HepG2 (cell line): ENCODE results near the gene POLR1C. TPM values are rescaled to one million over a fixed set of nuclear protein-coding genes. Genes with fewer than 3 reads are reported as not detected.

Source experiments
- ATF7 ChIP-seq, 2 experiments: fragments of 450-650 bp in 1 of 2; sonication (generic) in 1 of 2; formaldehyde crosslinking in 1 of 2; IDR thresholded peaks; 2 replicates each; pipeline versions ENCODE4 v1.4.0 to v1.6.1; 2016 to 2020; ENCODE audit warnings: antibody characterized with exemption in 1 of 2, mild to moderate bottlenecking in 1 of 2, missing genetic modification reagents in 1 of 2
- BORCS8-MEF2B ChIP-seq: sonication (generic); formaldehyde crosslinking; IDR thresholded peaks from 2 replicates; pipeline ENCODE4 v1.8.0; 2022; ENCODE audit warnings: mild to moderate bottlenecking, missing genetic modification reagents
- FOXA3 ChIP-seq: IDR thresholded peaks from 2 replicates; pipeline ENCODE4 v1.6.1; 2016; ENCODE audit warnings: missing genetic modification reagents, missing compliant biosample characterization
- KDM5A ChIP-seq: fragments of 200-600 bp; sonication (generic); IDR thresholded peaks from 2 replicates; pipeline ENCODE4 v1.7.0; 2018; ENCODE audit warnings: antibody characterized with exemption, mild to moderate bottlenecking, low read length, borderline replicate concordance
- NCOA2 ChIP-seq: sonication (generic); formaldehyde crosslinking; IDR thresholded peaks from 2 replicates; pipeline ENCODE4 v1.8.0; 2022; ENCODE audit warnings: inconsistent platforms
- NFKB2 ChIP-seq: sonication (generic); formaldehyde crosslinking; IDR thresholded peaks from 2 replicates; pipeline ENCODE4 v1.4.0; 2020; ENCODE audit warnings: missing genetic modification reagents, borderline replicate concordance
- PRMT3 ChIP-seq: sonication (generic); formaldehyde crosslinking; IDR thresholded peaks from 2 replicates; pipeline ENCODE4 v1.8.1; 2022; ENCODE audit warnings: low read depth, mild to moderate bottlenecking, moderate library complexity, missing genetic modification reagents, borderline replicate concordance
- RCOR2 ChIP-seq: IDR thresholded peaks from 2 replicates; pipeline ENCODE4 v1.6.1; 2016; ENCODE audit warnings: missing biosample characterization, missing genetic modification reagents
- SIN3B ChIP-seq: fragments of 150-350 bp; IDR thresholded peaks from 2 replicates; pipeline ENCODE4 v1.6.1; 2014; ENCODE audit warnings: low read length
- SNAPC2 ChIP-seq: sonication (generic); formaldehyde crosslinking; IDR thresholded peaks from 2 replicates; pipeline ENCODE4 v1.8.1; 2022; ENCODE audit warnings: mild to moderate bottlenecking, missing genetic modification reagents
- SOX13 ChIP-seq, 3 experiments: fragments of 450-650 bp in 1 of 3; sonication (generic) in 1 of 3; formaldehyde crosslinking in 1 of 3; IDR thresholded peaks in 2 of 3; conservative IDR thresholded peaks in 1 of 3; 2 replicates each; pipeline versions ENCODE4 v1.5.0 to v1.6.1; 2016 to 2020; ENCODE audit warnings: antibody characterized with exemption in 1 of 3, mild to moderate bottlenecking in 1 of 3, missing compliant biosample characterization in 1 of 3, missing genetic modification reagents in 1 of 3, moderate library complexity in 1 of 3
- THAP11 ChIP-seq: IDR thresholded peaks from 2 replicates; pipeline ENCODE4 v1.6.1; 2016; ENCODE audit warnings: missing biosample characterization, missing genetic modification reagents
- TOPORS ChIP-seq: sonication (generic); formaldehyde crosslinking; IDR thresholded peaks from 2 replicates; pipeline ENCODE4 v1.8.0; 2023; ENCODE audit warnings: mild to moderate bottlenecking, missing genetic modification reagents
- U2AF1 ChIP-seq: fragments of 200-400 bp; formaldehyde crosslinking; optimal IDR thresholded peaks from 2 replicates; pipeline ENCODE3; 2017; ENCODE audit warnings: mild to moderate bottlenecking, low read depth, low read length
- ZBTB42 ChIP-seq: sonication (generic); formaldehyde crosslinking; IDR thresholded peaks from 2 replicates; pipeline ENCODE4 v1.5.0; 2020; ENCODE audit warnings: mild to moderate bottlenecking, missing genetic modification reagents
- ZBTB7A ChIP-seq: sonication (generic); formaldehyde crosslinking; IDR thresholded peaks from 2 replicates; pipeline ENCODE4 v1.8.0; 2022; ENCODE audit warnings: mild to moderate bottlenecking, missing genetic modification reagents
- ZMAT3 ChIP-seq: sonication (generic); formaldehyde crosslinking; conservative IDR thresholded peaks from 2 replicates; pipeline ENCODE4 v1.7.0; 2021; ENCODE audit warnings: missing genetic modification reagents
- ZNF101 ChIP-seq: sonication (generic); formaldehyde crosslinking; IDR thresholded peaks from 2 replicates; pipeline ENCODE4 v1.4.0; 2020; ENCODE audit warnings: mild to moderate bottlenecking, low read depth, missing genetic modification reagents, borderline replicate concordance
- ZNF629 ChIP-seq: sonication (generic); formaldehyde crosslinking; conservative IDR thresholded peaks from 2 replicates; pipeline ENCODE4 v1.5.0; 2020; ENCODE audit warnings: missing genetic modification reagents
- ZNF761 ChIP-seq: sonication (generic); formaldehyde crosslinking; conservative IDR thresholded peaks from 2 replicates; pipeline ENCODE4 v1.4.0; 2020; ENCODE audit warnings: mild to moderate bottlenecking, missing genetic modification reagents
- ZNF788 ChIP-seq: sonication (generic); formaldehyde crosslinking; IDR thresholded peaks from 2 replicates; pipeline ENCODE4 v1.5.0; 2020; ENCODE audit warnings: mild to moderate bottlenecking, missing genetic modification reagents, borderline replicate concordance
- ZSCAN9 ChIP-seq: IDR thresholded peaks from 2 replicates; pipeline ENCODE4 v1.6.1; 2016; ENCODE audit warnings: borderline replicate concordance
- polyA plus RNA-seq, 8 experiments: library from polyadenylated mRNA; depleted of rRNA in 3 of 8; stranded (reverse) in 7 of 8; unstranded in 1 of 8; fragments of >200 nt; fragmentation: Illumina TruSeq in 4 of 8; extraction: Trizol in 4 of 8; gene quantifications; 2 replicates each; pipeline versions ENCODE4 v1.2.1 to v1.2.3, GENCODE V29; 2011 to 2016; ENCODE audit warnings: low read depth in 4 of 8, missing spikeins in 1 of 8, mixed read lengths in 1 of 8; ENCODE audit not compliant: insufficient read depth in 1 of 8
- total RNA-seq, 5 experiments: library from RNA; depleted of rRNA; stranded (reverse); fragments of >200 nt; fragmentation: Illumina TruSeq; extraction: Trizol; gene quantifications; 2 replicates each; pipeline ENCODE4 v1.2.3, GENCODE V29; 2016; ENCODE audit warnings: low read depth in 1 of 5
- TF ChIP-seq, protein P1 (sequence below): sonication (generic); formaldehyde crosslinking; IDR thresholded peaks from 2 replicates; pipeline ENCODE4 v1.8.1; 2023; ENCODE audit warnings: mild to moderate bottlenecking, missing genetic modification reagents
- TF ChIP-seq, protein P2 (sequence below): sonication (generic); formaldehyde crosslinking; conservative IDR thresholded peaks from 2 replicates; pipeline ENCODE4 v1.8.0; 2022; ENCODE audit warnings: mild to moderate bottlenecking, moderate library complexity, missing genetic modification reagents
- TF ChIP-seq, protein P3 (sequence below): sonication (generic); formaldehyde crosslinking; IDR thresholded peaks from 2 replicates; pipeline ENCODE4 v1.4.0; 2020; ENCODE audit warnings: missing genetic modification reagents, borderline replicate concordance
- TF ChIP-seq, protein P4 (sequence below): IDR thresholded peaks from 2 replicates; pipeline ENCODE4 v1.6.1; 2012; ENCODE audit warnings: inconsistent platforms
- TF ChIP-seq, protein P5 (sequence below): sonication (generic); formaldehyde crosslinking; IDR thresholded peaks from 2 replicates; pipeline ENCODE4 v1.4.0; 2020; ENCODE audit warnings: missing genetic modification reagents

POLR1C gene
- total and polyA plus RNA-seq, 2 of the 13 experiments (the other 11 are each of a cell fraction or from before 2014, with no cell fraction given), result 62.6 to 72.2 TPM

DNA sequence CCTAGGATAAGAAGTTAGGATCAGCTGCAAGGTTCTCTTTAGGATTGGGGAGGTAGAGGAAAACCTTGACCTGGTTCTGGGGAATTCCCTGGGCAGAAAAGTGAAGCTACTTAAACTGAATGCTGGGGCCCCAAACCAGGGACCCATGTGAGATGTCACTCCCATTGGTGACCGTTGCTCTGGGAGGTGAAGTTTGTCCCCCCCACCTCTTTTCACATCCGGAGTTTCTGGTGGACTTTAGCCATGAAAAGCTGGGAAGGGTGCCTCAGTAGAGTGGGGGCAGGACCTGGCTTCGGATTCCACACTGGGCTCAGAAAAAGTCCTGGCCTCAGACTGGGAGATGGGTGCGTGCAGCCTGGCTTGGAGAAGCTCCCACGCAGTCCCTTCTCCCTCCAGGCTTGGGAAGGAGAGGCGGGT lies 26.4 kb upstream of the POLR1C start (continued):
- TF ChIP-seq, protein P1, sequence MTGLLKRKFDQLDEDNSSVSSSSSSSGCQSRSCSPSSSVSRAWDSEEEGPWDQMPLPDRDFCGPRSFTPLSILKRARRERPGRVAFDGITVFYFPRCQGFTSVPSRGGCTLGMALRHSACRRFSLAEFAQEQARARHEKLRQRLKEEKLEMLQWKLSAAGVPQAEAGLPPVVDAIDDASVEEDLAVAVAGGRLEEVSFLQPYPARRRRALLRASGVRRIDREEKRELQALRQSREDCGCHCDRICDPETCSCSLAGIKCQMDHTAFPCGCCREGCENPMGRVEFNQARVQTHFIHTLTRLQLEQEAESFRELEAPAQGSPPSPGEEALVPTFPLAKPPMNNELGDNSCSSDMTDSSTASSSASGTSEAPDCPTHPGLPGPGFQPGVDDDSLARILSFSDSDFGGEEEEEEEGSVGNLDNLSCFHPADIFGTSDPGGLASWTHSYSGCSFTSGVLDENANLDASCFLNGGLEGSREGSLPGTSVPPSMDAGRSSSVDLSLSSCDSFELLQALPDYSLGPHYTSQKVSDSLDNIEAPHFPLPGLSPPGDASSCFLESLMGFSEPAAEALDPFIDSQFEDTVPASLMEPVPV, result no peak
- TF ChIP-seq, protein P2, sequence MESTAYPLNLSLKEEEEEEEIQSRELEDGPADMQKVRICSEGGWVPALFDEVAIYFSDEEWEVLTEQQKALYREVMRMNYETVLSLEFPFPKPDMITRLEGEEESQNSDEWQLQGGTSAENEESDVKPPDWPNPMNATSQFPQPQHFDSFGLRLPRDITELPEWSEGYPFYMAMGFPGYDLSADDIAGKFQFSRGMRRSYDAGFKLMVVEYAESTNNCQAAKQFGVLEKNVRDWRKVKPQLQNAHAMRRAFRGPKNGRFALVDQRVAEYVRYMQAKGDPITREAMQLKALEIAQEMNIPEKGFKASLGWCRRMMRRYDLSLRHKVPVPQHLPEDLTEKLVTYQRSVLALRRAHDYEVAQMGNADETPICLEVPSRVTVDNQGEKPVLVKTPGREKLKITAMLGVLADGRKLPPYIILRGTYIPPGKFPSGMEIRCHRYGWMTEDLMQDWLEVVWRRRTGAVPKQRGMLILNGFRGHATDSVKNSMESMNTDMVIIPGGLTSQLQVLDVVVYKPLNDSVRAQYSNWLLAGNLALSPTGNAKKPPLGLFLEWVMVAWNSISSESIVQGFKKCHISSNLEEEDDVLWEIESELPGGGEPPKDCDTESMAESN, result peak; percentile 44; the same call in 1 of the 2 replicates
- TF ChIP-seq ATF7 (IDR thresholded peaks at IDR 0.05) (no peak), ATF7 (CRISPR knock-in tag; IDR thresholded peaks at IDR 0.05) (no peak), THAP11 (peak; percentile 47; the same call in 1 of the 2 replicates), ZMAT3 (CRISPR knock-in tag) (no peak), SIN3B (no peak), NFKB2 (no peak), ZNF101 (CRISPR knock-in tag) (no peak), ZNF761 (CRISPR knock-in tag) (no peak), ZNF788 (CRISPR knock-in tag) (no peak), RCOR2 (CRISPR knock-in tag) (peak; percentile 81; the same call in 1 of the 2 replicates), ZBTB7A (CRISPR knock-in tag) (no peak), FOXA3 (CRISPR knock-in tag) (peak; percentile 63), KDM5A (no peak), NCOA2 (CRISPR knock-in tag) (peak; percentile 77), U2AF1 (peak; percentile 77), ZBTB42 (CRISPR knock-in tag) (no peak), BORCS8-MEF2B (CRISPR knock-in tag) (no peak), SOX13 (IDR thresholded peaks at IDR 0.05) (peak; percentile 56; the same call in 1 of the 2 replicates), SOX13 (CRISPR knock-in tag; conservative IDR thresholded peaks at IDR 0.05 in 1 of 2, IDR thresholded peaks at IDR 0.05 in 1 of 2) (peak in 1 of 2 experiments; percentile 66; a peak in 1 of 4 replicates), PRMT3 (CRISPR knock-in tag) (no peak), SNAPC2 (CRISPR knock-in tag) (no peak), ZSCAN9 (CRISPR knock-in tag) (no peak), ZNF629 (CRISPR knock-in tag) (peak; percentile 96), TOPORS (CRISPR knock-in tag) (no peak)
- TF ChIP-seq, protein P3, sequence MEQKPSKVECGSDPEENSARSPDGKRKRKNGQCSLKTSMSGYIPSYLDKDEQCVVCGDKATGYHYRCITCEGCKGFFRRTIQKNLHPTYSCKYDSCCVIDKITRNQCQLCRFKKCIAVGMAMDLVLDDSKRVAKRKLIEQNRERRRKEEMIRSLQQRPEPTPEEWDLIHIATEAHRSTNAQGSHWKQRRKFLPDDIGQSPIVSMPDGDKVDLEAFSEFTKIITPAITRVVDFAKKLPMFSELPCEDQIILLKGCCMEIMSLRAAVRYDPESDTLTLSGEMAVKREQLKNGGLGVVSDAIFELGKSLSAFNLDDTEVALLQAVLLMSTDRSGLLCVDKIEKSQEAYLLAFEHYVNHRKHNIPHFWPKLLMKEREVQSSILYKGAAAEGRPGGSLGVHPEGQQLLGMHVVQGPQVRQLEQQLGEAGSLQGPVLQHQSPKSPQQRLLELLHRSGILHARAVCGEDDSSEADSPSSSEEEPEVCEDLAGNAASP (CRISPR knock-in tag), result peak; percentile 63
- TF ChIP-seq, protein P4, sequence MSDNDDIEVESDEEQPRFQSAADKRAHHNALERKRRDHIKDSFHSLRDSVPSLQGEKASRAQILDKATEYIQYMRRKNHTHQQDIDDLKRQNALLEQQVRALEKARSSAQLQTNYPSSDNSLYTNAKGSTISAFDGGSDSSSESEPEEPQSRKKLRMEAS, result no peak
- TF ChIP-seq, protein P5, sequence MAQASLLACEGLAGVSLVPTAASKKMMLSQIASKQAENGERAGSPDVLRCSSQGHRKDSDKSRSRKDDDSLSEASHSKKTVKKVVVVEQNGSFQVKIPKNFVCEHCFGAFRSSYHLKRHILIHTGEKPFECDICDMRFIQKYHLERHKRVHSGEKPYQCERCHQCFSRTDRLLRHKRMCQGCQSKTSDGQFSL, result peak; percentile 97
